Endothelial cell of umbilical vein (primary cell): ENCODE measurements around the gene DENND5B. TPM values are rescaled to one million over a fixed set of nuclear protein-coding genes. Genes with fewer than 3 reads are reported as not detected.

Source experiments
- BruUV-seq: library from RNA; stranded (reverse); fragments of 400-500 nt; replicated peaks from 2 replicates; lab custom pipeline; 2021; lab: Mats Ljungman, UMichigan
- CTCF ChIA-PET: fragments of 300-600, 350-600 bp; sonication (Branson Sonifier 250); formaldehyde crosslinking; loops from one replicate; lab custom pipeline; 2021; ENCODE audit warnings: antibody characterized with exemption, inconsistent platforms; lab: Charles Lee
- POLR2A ChIA-PET: fragments of 300-600, 350-600 bp; sonication (Branson Sonifier 250); formaldehyde crosslinking; loops from one replicate; lab custom pipeline; 2021; ENCODE audit warnings: antibody characterized with exemption, inconsistent platforms; lab: Charles Lee
- DNase-seq: peaks from one replicate; pipeline ENCODE4 v3.0.0-alpha.2; 2011; ENCODE audit warnings: low read depth, low spot score
- FAIRE-seq: peaks from 2 replicates; lab custom pipeline; 2011; peaks lifted over from hg19 to GRCh38; lab: Jason Lieb, UNC
- H2AFZ ChIP-seq: 2 replicates; pipeline ENCODE4 v1.6.0; 2012; ENCODE audit warnings: low read depth, low read length, control low read depth, inconsistent platforms
- H3K27ac ChIP-seq: 2 replicates; pipeline ENCODE4 v1.5.1; 2011; ENCODE audit warnings: low read depth, mild to moderate bottlenecking, control low read depth, low read length, moderate library complexity; ENCODE audit not compliant: insufficient read depth
- H3K27me3 ChIP-seq, 2 experiments: 2 replicates each; pipeline versions ENCODE4 v1.6.0 to v1.6.1; 2011; ENCODE audit warnings: low read length in 2 of 2, mixed read lengths in 1 of 2; ENCODE audit not compliant: control insufficient read depth in 2 of 2, insufficient read depth in 2 of 2
- H3K36me3 ChIP-seq, 2 experiments: 2 replicates in 1 of 2; 3 replicates in 1 of 2; pipeline ENCODE4 v1.5.1; 2011; ENCODE audit warnings: low read length in 2 of 2, mild to moderate bottlenecking in 1 of 2, moderate library complexity in 1 of 2; ENCODE audit not compliant: control insufficient read depth in 2 of 2, insufficient read depth in 2 of 2; ENCODE audit errors: extremely low read depth in 1 of 2
- H3K4me1 ChIP-seq: 3 replicates; pipeline ENCODE4 v1.5.1; 2011; ENCODE audit warnings: mild to moderate bottlenecking, low read length; ENCODE audit not compliant: control insufficient read depth, insufficient read depth; ENCODE audit errors: extremely low read depth
- H3K4me2 ChIP-seq: 2 replicates; pipeline ENCODE4 v1.6.1; 2011; ENCODE audit warnings: low read length, control low read depth, mixed read lengths; ENCODE audit not compliant: insufficient read depth
- H3K4me3 ChIP-seq, 3 experiments: fragments of 200-600 bp in 1 of 3; sonication (generic), shearing (Covaris generic) in 1 of 3; replicated peaks in 1 of 3; 2 replicates each; pipeline ENCODE4 v1.5.1; 2011 to 2016; ENCODE audit warnings: control low read depth in 3 of 3, low read length in 3 of 3, mild to moderate bottlenecking in 2 of 3, inconsistent platforms in 1 of 3, low read depth in 1 of 3, moderate library complexity in 1 of 3; ENCODE audit not compliant: insufficient read depth in 1 of 3
- H3K79me2 ChIP-seq: 2 replicates; pipeline ENCODE4 v1.6.0; 2012; ENCODE audit warnings: low read length, inconsistent platforms; ENCODE audit not compliant: control insufficient read depth, insufficient read depth
- H3K9ac ChIP-seq: replicated peaks from 2 replicates; pipeline ENCODE3; 2011; ENCODE audit warnings: low read length, control low read depth; ENCODE audit not compliant: insufficient read depth; ENCODE audit errors: extremely low read depth
- H3K9me1 ChIP-seq: replicated peaks from 3 replicates; pipeline ENCODE4 v1.6.0; 2011; ENCODE audit warnings: mild to moderate bottlenecking, low read length; ENCODE audit not compliant: control insufficient read depth, insufficient read depth; ENCODE audit errors: extremely low read depth
- H3K9me3 ChIP-seq: replicated peaks from 2 replicates; pipeline ENCODE4 v1.5.1; 2012; ENCODE audit warnings: low read length, inconsistent platforms; ENCODE audit not compliant: control insufficient read depth, insufficient read depth
- H4K20me1 ChIP-seq: replicated peaks from 2 replicates; pipeline ENCODE3; 2011; ENCODE audit warnings: mild to moderate bottlenecking, low read length; ENCODE audit not compliant: control insufficient read depth, insufficient read depth; ENCODE audit errors: extremely low read depth
- EZH2 ChIP-seq: IDR thresholded peaks from 2 replicates; pipeline ENCODE4 v1.6.1; 2012; ENCODE audit warnings: borderline replicate concordance, low read depth, mild to moderate bottlenecking, moderate library complexity, low read length, inconsistent platforms; ENCODE audit not compliant: severe bottlenecking
- FOS ChIP-seq: IDR thresholded peaks from 2 replicates; pipeline ENCODE4 v1.6.1; 2011; ENCODE audit warnings: mild to moderate bottlenecking, low read length, moderate library complexity, borderline replicate concordance; ENCODE audit not compliant: insufficient read depth
- GATA2 ChIP-seq: IDR thresholded peaks from 2 replicates; pipeline ENCODE4 v1.7.0; 2011; ENCODE audit warnings: low read depth, mild to moderate bottlenecking, moderate library complexity, mixed read lengths, low read length; ENCODE audit not compliant: insufficient read length, insufficient read depth
- JUN ChIP-seq: IDR thresholded peaks from 2 replicates; pipeline ENCODE4 v1.6.1; 2011; ENCODE audit warnings: borderline replicate concordance, low read depth; ENCODE audit not compliant: insufficient read length, insufficient read depth
- MYC ChIP-seq: IDR thresholded peaks from one replicate; pipeline ENCODE4 v1.6.1; 2011; ENCODE audit warnings: mild to moderate bottlenecking, low read depth, low read length
- POLR2A ChIP-seq: IDR thresholded peaks from 2 replicates; pipeline ENCODE4 v1.6.1; 2012; ENCODE audit warnings: low read depth, mild to moderate bottlenecking, control low read depth, low read length
- POLR2AphosphoS5 ChIP-seq: IDR thresholded peaks from 2 replicates; pipeline ENCODE4 v1.6.1; 2012; ENCODE audit warnings: low read depth, mild to moderate bottlenecking, control low read depth, low read length, moderate library complexity; ENCODE audit not compliant: insufficient read depth
- dilution Hi-C: fragments of 300-500 bp; cut with MboI; formaldehyde crosslinking; loops from one replicate; pipeline ENCODE4 v1.15.0; 2019; ENCODE audit warnings: low sequenced_read_pairs; ENCODE audit not compliant: extremely low pct_ligation_motif_present
- intact Hi-C: fragments of 100-400 bp; cut with micrococcal nuclease; formaldehyde crosslinking; loops from one replicate; pipeline ENCODE4 v1.10.0; 2022
- polyA plus RNA-seq, 4 experiments: library from polyadenylated mRNA; depleted of rRNA in 3 of 4; stranded (reverse) in 3 of 4; unstranded in 1 of 4; fragments of >200 nt; gene quantifications; 2 replicates each; pipeline versions ENCODE4 v1.2.1 to v1.2.3, GENCODE V29; 2011 to 2012; ENCODE audit warnings: missing spikeins in 1 of 4
- total RNA-seq: library from RNA; stranded (reverse); gene quantifications from 2 replicates; pipeline ENCODE4 v1.2.3, GENCODE V29; 2021
- TF ChIP-seq, protein P1 (sequence below), 2 donors: IDR thresholded peaks; 1 replicate in 1 of 2; 2 replicates in 1 of 2; pipeline ENCODE4 v1.5.1; 2011; ENCODE audit warnings: low read length in 2 of 2, mild to moderate bottlenecking in 2 of 2, moderate library complexity in 2 of 2, control low read depth in 1 of 2, inconsistent platforms in 1 of 2, low read depth in 1 of 2; ENCODE audit not compliant: insufficient read depth in 1 of 2; ENCODE audit errors: extremely low read depth in 1 of 2
- TF ChIP-seq, protein P2 (sequence below): IDR thresholded peaks from 2 replicates; pipeline ENCODE4 v1.6.1; 2011; ENCODE audit not compliant: insufficient read depth, insufficient read length

Gene DENND5B
- total and polyA plus RNA-seq, 2 donors (not counting 3 experiments of a cell fraction or from before 2014, with no cell fraction given), result 10.3 to 18.3 TPM

DNA sequence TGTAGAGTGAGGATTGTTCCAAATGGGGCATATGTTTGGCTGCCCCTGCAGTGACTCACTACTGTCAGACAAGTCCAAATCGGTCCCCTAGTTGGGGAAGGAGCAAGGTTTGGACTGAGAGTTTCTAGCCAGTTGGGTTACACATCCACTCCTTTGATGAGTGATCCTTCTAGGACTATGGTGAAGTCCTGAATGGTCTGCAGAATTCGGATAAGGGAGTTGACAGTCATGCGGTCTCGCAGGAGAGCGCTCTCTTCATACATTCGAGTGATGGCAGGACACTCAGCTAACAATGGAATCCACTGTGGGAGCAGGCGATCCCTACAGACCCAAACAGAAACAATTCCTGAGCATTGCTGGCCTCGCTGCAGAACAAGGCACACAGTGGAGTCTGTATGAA lies 203.5 kb downstream of the DENND5B start:
- no peak for TF ChIP-seq MYC
- no peak for TF ChIP-seq FOS
- TF ChIP-seq, protein P1, sequence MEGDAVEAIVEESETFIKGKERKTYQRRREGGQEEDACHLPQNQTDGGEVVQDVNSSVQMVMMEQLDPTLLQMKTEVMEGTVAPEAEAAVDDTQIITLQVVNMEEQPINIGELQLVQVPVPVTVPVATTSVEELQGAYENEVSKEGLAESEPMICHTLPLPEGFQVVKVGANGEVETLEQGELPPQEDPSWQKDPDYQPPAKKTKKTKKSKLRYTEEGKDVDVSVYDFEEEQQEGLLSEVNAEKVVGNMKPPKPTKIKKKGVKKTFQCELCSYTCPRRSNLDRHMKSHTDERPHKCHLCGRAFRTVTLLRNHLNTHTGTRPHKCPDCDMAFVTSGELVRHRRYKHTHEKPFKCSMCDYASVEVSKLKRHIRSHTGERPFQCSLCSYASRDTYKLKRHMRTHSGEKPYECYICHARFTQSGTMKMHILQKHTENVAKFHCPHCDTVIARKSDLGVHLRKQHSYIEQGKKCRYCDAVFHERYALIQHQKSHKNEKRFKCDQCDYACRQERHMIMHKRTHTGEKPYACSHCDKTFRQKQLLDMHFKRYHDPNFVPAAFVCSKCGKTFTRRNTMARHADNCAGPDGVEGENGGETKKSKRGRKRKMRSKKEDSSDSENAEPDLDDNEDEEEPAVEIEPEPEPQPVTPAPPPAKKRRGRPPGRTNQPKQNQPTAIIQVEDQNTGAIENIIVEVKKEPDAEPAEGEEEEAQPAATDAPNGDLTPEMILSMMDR (IDR thresholded peaks at IDR 0.05; ENCODE audit: extremely low read depth in 1 of 2, insufficient read depth in 1 of 2, low read depth in 1 of 2, low read length in 2 of 2), result no peak
- TF ChIP-seq POLR2A, result no peak
- TF ChIP-seq EZH2, result no peak
- no peak for TF ChIP-seq POLR2AphosphoS5
- no peak for FAIRE-seq
- Histone ChIP-seq H3K9ac (no peak overlapping the region), H3K27ac (no peak overlapping the region), H3K9me3 (no peaks in the 10 kb centered on the region), H3K4me1 (no peaks in the 10 kb centered on the region), H3K4me3 (no peak overlapping the region), H2AFZ (no peak overlapping the region), H3K9me1 (no peaks in the 10 kb centered on the region), H3K79me2 (no peaks in the 10 kb centered on the region), H3K27me3 (no peaks in the 10 kb centered on the region), H4K20me1 (no peaks in the 10 kb centered on the region), H3K4me2 (no peak overlapping the region), H3K36me3 (peaks cover 0 to 4% of the 10 kb centered on the region in 2 experiments)
- dilution Hi-C loops, result no loop called here
- no TSS peak for BruUV-seq
- CTCF ChIA-PET, result no interaction called here
- no peak for DNase-seq
- POLR2A ChIA-PET, result no interaction called here
- intact Hi-C loops, result no loop called here

DNA sequence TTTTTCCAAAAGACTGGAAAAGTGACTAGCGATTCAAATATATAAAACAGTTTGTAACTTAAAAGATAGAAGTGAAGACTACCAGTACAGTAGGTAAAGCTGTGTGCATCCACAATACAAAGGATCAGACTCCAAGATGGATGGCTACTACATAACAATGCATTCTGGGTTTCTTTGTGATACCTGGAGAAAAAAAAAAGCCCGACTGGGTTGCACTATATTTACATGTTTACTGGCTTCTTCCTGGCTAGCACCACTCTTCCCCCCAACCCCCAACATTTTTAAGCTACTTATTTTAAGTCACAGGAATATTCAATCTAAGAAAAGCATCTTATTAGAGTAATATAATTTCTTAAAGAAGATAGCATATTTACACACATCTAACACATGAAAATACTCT lies 203.9 kb downstream of the DENND5B start:
- no peaks in the 10 kb centered on the region for H4K20me1 ChIP-seq
- dilution Hi-C loops (no loop called here), intact Hi-C loops (no loop called here)
- ChIA-PET POLR2A (no interaction called here), CTCF (no interaction called here)
- DNase-seq, result no peak
- no TSS peak for BruUV-seq
- no peaks in the 10 kb centered on the region for H3K9me1 ChIP-seq
- no peaks in the 10 kb centered on the region for H3K27me3 ChIP-seq
- H3K4me3 ChIP-seq, result no peak overlapping the region
- H3K9me3 ChIP-seq, result no peaks in the 10 kb centered on the region
- no peak overlapping the region for H2AFZ ChIP-seq
- no peak for FAIRE-seq
- no peak overlapping the region for H3K9ac ChIP-seq
- no peak overlapping the region for H3K4me2 ChIP-seq
- TF ChIP-seq POLR2AphosphoS5, result no peak
- no peak for TF ChIP-seq MYC
- no peak for TF ChIP-seq JUN
- no peak for TF ChIP-seq POLR2A
- TF ChIP-seq, protein P2, sequence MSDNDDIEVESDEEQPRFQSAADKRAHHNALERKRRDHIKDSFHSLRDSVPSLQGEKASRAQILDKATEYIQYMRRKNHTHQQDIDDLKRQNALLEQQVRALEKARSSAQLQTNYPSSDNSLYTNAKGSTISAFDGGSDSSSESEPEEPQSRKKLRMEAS, result no peak
- TF ChIP-seq GATA2, result no peak
- TF ChIP-seq FOS, result no peak
- no peak for TF ChIP-seq EZH2
- TF ChIP-seq, protein P1 (IDR thresholded peaks at IDR 0.05; ENCODE audit: extremely low read depth in 1 of 2, insufficient read depth in 1 of 2, low read depth in 1 of 2, low read length in 2 of 2), result no peak
- H3K4me1 ChIP-seq, result no peaks in the 10 kb centered on the region
- no peak overlapping the region for H3K27ac ChIP-seq
- no peaks in the 10 kb centered on the region for H3K79me2 ChIP-seq
- peaks cover 0 to 4% of the 10 kb centered on the region in 2 experiments for H3K36me3 ChIP-seq
